CD4-positive, alpha-beta T cell treated with Interleukin-4 for 4 hours (primary cell): ENCODE measurements around the gene EML1.
"Not testable (repeated sequence)": the region's sequence is repeated elsewhere in the genome, so short reads cannot be mapped to it uniquely, and the experiment has no call there.

ENCODE experiments used
- DNase-seq: peaks from one replicate; pipeline ENCODE4 v3.0.0-alpha.2; 2020

Gene EML1

DNA sequence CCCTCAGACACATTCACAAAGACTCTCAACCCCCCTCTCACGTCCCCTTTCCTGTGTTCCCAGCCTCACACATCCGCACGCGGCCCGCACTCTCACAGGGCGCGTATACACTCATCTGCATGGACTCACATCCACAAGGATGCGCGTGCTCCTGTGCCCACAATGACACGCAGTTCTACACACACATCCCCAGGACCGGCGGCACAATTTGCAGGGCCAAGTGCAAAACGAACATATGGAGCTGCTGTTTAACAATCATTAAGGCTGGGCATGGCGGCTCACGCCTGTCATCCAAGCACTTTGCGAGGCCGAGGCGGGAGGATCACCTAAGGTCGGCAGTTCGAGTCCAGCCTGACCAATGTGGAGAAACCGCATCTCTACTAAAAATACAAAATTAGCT lies 36.4 kb upstream of the EML1 start:
- DNase-seq = no peak

DNA sequence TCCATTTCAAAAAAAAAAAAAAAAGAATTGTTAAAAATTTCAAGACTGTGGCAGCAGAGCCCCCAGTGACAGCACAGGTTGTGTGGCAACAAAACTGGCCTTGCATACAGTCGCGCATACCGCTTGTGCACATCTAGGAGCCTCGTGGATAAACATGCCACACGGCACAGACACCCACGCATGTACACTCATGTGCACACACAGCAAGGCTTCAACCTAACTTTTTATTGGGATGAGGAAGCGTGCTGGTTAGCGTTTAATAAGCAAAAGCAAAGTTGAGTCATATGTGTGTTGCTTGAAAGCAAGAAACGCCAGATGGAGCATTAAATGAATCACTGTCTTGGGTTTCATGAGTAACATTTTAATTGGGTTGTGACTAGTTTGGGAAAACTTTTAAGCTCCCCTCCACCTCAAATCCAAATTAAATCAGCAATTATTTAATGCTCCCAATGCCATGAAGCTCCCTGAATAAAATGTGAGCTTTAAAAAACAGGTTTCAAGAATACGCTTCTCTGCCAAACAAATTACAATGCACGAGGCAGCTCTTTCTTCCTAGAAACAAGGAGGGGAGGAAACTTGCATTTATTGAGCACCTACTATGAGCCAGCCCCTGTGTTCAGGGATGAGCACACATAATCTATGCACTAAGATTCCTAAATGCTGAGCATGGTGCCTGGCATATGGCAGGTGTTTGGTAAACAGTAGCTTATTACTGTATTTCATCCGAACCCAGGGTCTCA lies 35.7 kb upstream of the EML1 start:
- no peak for DNase-seq

DNA sequence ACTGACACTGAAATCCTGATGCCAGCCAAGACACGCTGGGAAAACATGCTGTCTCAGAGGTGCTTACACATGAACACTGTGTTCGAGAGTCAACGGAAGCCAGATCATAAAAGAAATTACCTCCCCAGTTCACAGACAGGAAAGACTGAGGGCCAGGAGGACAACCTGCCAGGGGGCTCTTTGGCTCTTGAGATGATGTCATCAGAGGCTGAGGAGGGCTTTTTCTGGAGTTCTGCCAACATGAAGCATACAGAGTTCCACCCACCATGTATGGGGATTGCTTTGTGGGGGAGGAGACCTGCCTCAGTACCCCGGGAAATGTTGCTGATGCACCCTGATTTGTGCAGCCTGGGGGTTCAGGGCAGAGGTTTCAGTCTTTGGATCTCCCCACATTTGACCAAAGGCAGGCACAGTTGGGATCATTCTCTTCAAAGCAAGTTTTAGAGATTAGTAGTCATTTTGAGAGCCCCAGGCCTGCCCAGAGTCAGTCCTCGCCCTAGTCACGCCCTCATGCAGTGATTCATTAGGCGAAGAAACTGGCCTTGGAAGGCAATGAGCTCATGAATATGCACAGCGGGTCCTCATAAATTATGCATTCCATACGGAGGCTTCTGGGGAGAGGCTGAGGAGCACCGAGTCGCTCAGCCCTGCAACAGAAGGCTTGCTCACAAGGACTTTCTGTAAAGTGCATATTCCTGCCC lies 34.9 kb upstream of the EML1 start:
- DNase-seq = no peak

DNA sequence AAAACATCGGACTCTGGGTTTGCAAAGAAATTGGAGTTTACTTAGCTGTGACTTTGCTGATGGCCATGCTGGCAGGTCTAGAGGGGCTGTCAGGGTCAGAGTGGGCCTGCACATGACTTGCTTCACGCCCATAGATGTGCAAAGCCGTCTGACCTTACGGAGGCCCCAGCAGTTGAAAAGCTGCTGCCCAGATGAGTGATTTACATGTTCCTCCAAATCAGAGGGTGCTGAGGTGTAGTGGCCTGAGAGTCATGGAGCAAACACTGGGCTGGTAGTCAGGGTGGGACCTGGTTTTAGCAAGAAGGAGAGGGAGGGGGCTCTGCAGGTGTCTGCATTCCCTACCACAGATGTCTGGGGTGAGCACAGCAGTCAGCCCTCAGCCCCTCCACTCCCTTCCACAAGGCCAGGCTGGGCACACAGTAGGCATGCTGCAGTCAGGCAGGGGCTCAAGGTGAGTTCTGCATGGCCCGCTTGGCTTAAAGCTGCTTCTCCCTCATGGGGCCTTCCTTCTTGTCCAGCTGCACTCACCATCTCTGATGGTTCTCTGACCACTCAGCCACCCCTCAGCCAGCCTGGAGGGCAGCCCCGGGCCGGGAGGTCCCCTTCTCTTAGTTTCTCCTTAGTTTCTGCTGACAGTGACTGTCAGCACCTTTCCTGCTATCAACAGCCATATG lies 34.2 kb upstream of the EML1 start:
- DNase-seq = no peak

DNA sequence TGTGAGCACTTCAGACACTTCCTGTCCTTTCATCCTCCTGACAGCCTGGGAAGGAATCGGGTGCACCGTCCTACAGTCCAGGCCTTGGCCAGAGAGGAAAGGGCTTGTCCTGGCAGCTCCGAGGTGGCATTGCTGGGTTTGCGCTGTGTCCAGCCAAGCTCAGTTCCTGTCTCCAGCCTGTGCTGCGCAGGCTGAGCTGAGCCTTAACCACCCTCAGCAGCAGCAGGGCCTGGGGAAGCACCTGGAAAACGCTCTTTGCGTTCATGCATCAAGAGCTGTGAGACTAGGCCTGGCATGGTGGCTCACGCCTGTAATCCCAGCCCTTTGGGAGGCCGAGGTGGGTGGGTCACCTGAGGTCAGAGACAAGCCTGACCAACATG lies 33.7 kb upstream of the EML1 start:
- no peak for DNase-seq

DNA sequence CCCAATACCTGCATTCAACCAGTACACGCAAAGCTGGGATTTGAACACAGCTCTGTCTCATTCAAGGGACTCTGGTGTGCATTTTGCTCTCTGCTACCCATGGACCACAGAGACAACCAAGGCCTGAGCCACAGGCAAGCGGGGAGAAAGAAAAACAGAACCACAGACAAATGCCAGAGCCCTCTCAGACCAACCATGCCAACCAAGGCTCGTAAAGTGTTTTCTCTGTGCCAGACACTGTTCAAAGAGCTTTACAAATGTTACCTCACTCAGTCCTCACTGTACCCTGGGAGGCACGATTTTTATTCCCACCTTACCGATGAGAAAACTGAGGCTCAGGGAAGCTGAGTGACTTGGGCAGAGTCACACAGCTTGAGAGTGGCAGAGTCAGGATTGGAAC lies 32.4 kb upstream of the EML1 start:
- DNase-seq = no peak

DNA sequence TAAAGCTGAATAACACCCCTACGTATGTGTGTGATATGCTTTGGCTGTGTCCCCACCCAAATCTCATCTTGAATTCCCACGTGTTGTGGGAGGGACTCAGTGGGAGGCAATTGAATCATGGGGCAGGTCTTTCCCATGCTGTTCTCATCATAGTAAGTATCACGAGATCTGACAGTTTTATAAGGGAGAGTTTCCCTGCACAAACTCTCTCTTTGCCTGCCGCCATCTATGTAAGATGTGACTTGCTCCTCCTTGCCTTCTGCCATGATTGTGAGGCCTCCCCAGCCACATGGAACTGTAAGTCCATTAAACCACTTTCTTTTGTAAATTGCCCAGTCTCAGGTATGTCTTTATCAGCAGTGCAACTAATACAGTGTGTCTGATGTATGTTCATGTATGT lies 30.3 kb upstream of the EML1 start:
- not testable (repeated sequence) for DNase-seq

DNA sequence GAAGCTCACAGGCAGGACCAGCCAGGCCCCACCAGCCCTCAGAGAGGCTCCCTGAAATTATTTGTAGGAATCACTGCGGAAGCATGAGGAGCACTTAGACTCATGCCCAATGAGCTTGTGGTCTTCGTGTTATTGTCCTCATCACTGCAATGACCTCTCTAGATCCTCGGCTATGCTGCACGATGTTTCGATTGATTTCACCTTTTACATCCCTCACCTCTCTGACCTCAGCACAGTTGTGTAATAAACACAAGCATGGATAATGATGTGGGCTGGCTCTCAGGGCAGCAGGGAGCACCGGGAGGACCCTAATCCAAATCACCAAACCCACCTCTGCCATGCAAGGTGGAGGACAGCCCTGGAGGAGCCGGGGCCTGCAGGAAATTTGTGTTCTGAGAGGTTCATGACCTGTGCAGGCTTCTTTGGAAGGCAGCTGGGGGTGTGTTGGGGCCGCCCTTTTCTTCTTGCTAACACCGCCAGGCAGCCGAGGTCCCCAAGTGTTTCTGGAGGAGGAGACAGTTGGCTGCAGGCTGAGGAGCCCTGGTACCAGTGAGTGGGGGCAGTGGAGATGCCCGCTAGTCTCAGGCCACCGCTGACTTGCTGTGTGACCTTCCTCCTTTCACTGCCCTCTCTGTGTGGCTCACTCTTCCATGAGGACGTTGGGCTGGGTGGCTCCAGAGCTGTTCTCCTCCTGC lies 29.5 kb upstream of the EML1 start:
- no peak for DNase-seq

DNA sequence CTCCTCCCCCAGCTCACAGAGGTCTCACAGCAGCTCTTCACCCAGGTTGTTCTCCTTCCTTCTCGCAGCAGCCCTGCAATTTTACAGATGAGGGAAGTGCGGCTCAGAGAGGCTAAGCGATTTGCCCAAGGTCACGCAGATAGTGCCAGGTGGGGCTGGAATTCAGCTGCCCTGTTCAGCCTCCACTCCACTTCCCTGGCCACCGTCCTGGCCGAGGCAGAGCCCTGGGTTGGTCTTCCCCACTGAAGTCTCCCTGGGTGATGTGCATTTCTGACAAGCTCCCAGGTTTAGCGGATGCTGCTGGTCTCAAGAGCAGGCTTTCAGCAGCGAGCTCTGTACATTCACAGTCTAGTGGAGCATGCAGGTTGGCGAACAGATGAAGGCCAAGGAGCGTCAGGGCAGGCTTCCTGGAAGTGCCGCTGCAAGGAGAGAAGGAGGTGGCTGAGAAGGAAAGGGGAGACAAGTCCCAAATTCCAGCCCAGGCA lies 28.9 kb upstream of the EML1 start:
- no peak for DNase-seq

DNA sequence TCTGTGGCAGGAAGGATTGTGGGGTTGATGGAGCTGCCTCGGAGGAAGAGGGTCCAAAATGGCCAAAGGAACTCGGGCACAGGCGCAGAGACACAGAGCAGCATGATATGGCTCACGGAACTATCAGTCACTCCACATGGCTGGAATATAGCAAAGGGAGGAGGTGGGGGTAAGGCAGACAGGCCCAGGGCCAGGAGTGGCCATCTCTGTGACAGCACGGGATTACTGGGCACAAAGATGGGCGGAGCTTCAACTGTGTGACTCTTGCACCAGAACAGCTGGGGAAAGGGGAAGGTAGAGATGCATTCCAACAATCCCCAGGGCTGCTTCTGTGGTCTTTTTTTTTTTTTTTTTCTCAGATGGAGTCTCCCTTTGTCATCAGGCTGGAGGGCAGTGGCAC lies 24.8 kb upstream of the EML1 start:
- DNase-seq = no peak

DNA sequence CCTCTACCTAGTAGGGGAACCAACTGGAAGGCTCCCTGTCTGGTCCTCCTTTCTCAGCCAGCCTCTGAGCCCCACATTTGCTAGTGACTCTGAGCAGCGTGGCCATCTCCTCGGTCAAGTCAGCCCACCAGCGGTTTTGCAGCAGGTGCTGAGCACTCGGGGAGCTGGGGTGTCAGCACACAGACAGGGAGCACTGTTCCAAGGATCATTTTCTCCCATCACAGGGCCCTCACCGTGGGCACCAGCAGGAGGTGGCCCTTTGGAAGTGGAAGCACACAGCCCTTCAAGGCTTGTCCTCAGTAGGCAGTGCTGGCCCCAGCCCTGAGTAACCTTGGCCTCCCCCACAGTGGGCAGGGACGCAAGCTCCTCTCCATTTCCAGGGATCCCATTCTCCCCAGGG lies 24.1 kb upstream of the EML1 start:
- DNase-seq = no peak

DNA sequence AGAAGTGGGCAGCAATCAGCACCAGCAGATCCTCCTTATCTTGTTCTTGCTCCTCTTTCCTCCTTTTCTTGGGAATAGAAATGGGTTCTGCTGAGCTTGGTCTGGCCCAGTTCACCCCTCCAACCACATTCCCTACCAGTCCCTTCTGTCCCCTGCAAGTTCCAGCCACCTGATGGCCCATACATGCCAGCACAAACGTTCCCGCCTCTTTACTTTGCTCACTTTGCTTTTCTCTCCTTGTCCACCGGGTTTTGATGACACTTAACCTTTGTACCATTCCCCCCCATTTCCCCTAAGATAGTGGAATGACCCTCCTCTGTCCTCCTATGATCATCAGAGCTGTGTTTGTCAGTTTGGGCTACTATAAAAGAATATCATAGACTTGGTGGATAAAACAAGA lies 23.4 kb upstream of the EML1 start:
- no peak for DNase-seq

DNA sequence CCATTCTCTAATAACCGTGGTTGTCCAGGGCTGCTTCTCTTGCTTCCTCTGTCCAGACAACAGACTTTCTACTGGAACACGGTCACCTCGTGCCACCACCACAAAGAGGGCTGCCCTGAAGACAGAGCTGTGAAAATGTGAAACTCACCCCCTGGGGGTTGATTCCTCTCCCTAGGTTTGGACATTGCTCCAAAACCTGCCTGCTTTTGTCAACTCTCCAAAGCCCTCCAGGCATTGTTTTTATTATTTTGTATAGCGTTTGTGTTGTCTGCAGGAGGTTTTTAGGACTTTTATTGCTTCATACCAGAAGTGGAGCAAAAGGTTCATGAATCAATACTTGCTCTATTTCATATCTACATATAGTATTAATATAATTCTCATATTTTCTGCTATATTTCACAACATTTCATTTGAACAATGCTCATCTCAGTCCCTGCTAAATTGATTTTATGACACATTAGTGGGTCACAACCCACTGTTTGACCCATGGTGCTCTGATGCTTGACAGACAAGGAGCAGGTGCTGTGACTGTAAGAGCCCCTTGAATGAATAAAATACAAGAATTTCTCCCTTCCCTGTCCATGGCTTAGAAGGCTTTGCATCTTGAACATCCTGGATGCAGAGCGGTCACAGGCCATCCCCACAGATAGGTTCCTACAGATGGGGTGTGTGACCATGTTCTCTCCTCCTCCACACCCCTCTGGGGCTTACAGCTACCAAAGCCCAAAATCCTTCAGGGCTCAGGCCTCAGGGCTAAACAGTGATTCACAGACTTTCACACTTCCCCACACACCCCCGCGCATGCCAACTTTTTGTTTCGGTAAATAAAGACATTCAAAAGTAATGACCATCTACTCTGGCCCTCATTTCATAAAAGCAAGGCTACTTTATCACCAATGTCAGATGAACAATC lies 20.6 kb upstream of the EML1 start:
- DNase-seq = no peak

DNA sequence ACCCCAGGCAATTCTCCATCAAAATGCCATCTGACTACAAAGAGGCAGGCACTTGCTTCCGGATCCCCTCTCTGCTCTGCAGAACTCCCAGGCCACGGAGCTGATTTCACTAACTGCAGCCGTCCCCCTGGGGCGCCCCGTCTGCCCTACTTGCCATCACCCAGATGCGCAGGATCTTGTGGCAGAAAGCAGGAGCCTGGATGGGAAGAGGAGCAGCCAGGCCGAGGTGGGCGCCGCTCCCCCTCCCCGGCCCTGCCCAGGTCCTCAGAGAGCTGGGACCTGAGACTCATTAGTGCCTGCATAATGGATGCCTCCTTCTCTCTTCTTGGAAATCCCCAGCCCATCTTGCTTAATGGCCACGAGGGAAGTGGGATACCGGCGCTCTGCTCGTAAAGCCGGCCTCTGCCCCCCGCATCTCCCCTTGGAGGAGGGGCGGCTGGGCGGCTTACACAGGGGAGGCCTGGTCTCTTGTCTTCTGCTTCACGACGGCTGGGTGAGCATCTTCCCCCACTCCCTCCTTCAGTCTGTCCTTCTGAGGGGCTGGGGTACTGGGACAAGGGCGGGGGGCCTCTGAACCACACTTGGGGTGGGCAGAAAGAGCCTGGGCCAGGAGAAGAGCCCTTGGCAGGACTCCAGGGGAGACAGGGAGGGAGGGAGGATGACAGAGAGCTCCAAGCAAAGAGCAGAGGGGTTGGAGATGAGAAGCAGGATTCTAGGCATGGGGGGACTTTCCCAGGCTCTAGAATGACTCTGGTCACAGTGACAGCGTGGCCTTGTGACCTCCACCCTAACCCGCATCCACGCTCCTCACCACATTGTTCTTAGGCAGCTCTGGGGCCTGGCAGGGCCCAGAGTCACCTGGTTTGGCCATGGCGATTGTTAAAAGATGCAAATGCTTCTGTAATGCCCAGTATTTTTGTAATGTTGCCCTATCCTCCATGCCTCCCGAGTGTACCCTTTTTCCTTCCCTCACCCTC lies 19.4 kb upstream of the EML1 start:
- no peak for DNase-seq

DNA sequence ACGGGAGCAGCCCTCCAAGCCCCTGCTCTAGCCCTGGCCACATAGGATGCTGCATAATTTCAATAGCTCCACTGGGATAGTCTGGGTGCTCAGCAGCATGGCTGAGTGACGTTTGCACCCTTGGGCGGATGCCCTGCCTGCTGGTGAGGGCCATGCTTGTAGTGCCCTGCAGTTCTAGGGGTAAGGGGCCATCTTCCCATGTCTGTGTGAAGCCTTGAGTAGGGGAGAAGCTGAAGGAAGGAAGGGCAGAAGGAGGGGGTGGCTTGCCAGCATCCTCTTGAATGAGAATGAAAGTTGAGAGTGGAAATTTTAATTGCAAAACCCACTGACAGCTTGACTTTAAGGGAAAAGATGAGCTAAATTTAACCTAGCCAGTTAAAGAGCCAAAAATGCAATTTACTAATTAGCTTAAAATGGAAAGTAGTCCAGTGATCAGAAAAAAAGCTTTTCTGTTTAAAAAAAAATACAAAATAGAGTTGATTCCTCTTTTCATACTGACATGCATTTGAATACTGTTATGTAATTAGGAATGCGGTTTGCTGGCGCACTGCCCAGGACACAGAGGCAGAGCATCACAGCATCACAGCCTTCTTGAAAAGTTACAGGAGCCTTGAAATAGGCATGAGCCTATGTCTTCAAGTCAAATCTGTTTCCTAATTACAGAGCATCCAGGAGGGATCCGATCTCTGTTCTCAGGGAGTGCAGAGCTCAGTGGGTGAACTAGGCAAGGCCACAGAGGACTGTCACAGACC lies 18.5 kb upstream of the EML1 start:
- no peak for DNase-seq

DNA sequence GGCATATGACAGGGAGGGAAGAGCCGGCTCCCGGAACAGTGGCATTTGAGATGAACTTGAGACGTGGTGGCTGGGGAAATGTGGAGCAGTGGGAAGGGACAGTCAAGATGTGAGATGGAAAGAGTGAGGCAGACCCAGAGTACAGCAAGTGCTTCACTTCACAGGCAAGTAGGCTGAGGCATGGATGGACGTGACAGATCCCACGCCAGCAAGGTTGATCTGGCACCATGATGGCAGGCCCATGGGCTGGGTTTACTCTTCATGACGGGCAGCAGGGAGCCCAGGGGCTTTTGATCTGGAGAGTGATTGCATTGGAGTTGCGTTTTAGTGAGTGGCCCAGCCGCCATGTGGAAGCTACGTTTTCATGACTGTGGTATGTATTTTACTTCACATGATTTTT lies 17.9 kb upstream of the EML1 start:
- DNase-seq = no peak

DNA sequence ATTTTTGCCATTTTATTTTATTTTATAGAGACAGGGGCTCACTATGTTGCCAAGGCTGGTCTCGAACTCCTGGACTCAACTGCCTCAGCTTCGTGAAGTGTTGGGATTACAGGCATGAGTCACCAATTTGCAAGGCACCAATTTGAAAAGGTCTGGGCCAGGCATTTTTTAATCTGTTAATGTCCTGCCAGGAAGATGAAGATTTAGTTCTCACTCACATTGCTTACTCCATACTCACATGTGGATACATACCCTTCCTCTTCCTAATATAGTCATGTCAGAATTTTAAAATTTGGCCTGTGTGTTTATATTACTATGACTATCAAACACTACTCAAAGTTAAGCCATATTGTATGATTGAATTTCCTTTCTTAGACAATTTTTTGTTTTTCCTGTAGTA lies 15.3 kb upstream of the EML1 start:
- DNase-seq = no peak

DNA sequence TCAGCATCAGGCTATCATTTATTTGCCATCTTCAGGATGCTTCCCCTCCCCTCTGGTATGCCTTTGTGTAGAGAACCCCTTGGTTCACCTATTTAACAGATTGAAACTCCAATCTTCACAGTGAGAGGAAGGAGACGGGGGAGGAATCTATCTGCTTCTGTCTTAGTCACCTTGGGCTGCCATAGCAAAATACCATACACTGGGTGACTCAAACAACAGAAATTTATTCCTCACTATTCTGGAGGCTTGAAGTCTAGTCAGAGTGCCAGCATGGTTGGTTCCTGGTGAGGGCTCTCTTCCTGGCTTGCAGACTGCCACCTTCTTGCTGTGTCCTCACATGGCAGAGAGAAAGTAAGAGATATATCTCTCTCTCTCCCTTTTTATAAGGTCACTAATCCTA lies 13.5 kb upstream of the EML1 start:
- DNase-seq = no peak

DNA sequence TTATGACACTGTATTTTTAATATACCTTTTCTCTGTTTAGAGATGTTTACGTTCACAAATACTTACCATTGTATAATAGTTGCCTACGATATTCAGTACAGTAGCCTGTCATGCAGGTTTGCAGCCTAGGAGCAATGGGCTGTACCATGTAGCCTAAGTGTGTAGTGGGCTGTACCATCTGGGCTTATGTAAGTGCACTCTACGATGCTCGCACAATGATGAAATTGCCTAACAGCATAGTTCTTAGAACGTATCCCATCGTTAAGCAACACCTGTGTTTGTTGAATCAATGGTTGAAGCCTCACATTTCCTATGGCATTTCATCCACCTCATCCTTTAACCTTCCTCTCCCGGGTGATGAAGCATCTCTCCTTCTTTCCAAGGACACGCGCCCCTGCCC lies 12.5 kb upstream of the EML1 start:
- no peak for DNase-seq

DNA sequence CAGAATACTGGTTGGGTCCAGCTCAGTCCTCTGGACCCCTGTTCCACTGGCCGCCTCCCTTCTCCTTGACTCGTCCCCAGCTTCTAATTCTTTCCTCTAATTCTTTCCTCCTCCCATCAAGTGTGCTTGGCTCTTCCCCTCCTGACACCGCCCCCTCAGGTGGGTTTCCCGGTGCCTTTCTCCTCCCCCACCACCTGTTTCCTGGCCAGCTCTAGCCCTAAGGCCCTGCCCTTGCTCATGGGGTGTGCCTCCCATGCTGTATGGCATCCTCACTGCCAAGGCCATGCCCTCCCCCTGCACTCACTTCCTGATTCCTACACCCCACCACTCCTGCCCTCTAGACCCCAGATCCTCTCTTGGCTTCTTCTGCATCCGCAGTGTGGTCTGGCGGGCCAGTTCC lies 12.1 kb upstream of the EML1 start:
- DNase-seq = no peak
